GM23338 (cell line): Measurements from ENCODE around the gene SND1.

Experiments used
- CREB1 ChIP-seq: fragments of 250-450 bp; sonication (Bioruptor Pico); IDR thresholded peaks from 2 replicates; pipeline ENCODE4 v1.5.0; 2020; ENCODE audit warnings: low read depth, mild to moderate bottlenecking, moderate library complexity
- CTCF ChIP-seq, 2 experiments: fragments of 200-600 bp in 1 of 2; sonication (generic) in 1 of 2; conservative IDR thresholded peaks; 2 replicates each; pipeline versions ENCODE4 v1.5.1 to v1.6.1; 2016 to 2017; ENCODE audit warnings: antibody characterized with exemption in 2 of 2, low read depth in 2 of 2, mild to moderate bottlenecking in 2 of 2, moderate library complexity in 1 of 2
- ETS1 ChIP-seq: IDR thresholded peaks from 2 replicates; pipeline ENCODE4 v1.6.1; 2016; ENCODE audit warnings: antibody characterized with exemption
- EZH2 ChIP-seq: fragments of 200-600 bp; sonication (generic); IDR thresholded peaks from one replicate; pipeline ENCODE4 v1.8.0; 2017; ENCODE audit warnings: antibody characterized with exemption, mild to moderate bottlenecking, low read depth; ENCODE audit not compliant: unreplicated experiment
- EZH2phosphoT487 ChIP-seq: fragments of 200-600 bp; sonication (generic); IDR thresholded peaks from one replicate; pipeline ENCODE4 v1.8.1; 2018; ENCODE audit warnings: antibody characterized with exemption; ENCODE audit not compliant: unreplicated experiment
- JUNB ChIP-seq: IDR thresholded peaks from one replicate; pipeline ENCODE4 v1.6.1; 2016; ENCODE audit warnings: antibody characterized with exemption; ENCODE audit not compliant: unreplicated experiment
- NANOG ChIP-seq: IDR thresholded peaks from 2 replicates; pipeline ENCODE4 v1.6.1; 2016; ENCODE audit warnings: antibody characterized with exemption, borderline replicate concordance
- POLR2AphosphoS5 ChIP-seq: IDR thresholded peaks from 2 replicates; pipeline ENCODE4 v1.6.1; 2016; ENCODE audit warnings: antibody characterized with exemption, low read depth
- REST ChIP-seq: IDR thresholded peaks from one replicate; pipeline ENCODE4 v1.6.1; 2018; ENCODE audit warnings: antibody characterized with exemption; ENCODE audit not compliant: unreplicated experiment
- ZNF114 ChIP-seq: fragments of 250-450 bp; sonication (Bioruptor Pico); IDR thresholded peaks from 2 replicates; pipeline ENCODE4 v1.5.0; 2020; ENCODE audit warnings: mild to moderate bottlenecking, moderate library complexity
- ZNF331 ChIP-seq: fragments of 250-450 bp; sonication (Bioruptor Pico); IDR thresholded peaks from 2 replicates; pipeline ENCODE4 v1.5.0; 2020; ENCODE audit warnings: low read depth, mild to moderate bottlenecking, moderate library complexity
- ZNF462 ChIP-seq: fragments of 250-450 bp; sonication (Bioruptor Pico); IDR thresholded peaks from 2 replicates; pipeline ENCODE4 v1.5.0; 2020; ENCODE audit warnings: mild to moderate bottlenecking, moderate library complexity

GRCh38 chr7:128031901-128032604 lies 380.1 kb downstream of the SND1 start:
- no peak for TF ChIP-seq REST
- no peak for TF ChIP-seq CTCF (conservative IDR thresholded peaks at IDR 0.05; ENCODE audit: low read depth in 2 of 2)
- no peak for TF ChIP-seq JUNB
- TF ChIP-seq POLR2AphosphoS5 = no peak
- no peak for TF ChIP-seq EZH2
- no peak for TF ChIP-seq ETS1
- TF ChIP-seq ZNF331 (CRISPR knock-in tag) = no peak
- no peak for TF ChIP-seq EZH2phosphoT487
- TF ChIP-seq CREB1 (CRISPR knock-in tag) = no peak; the same call in 1 of the 2 replicates
- no peak for TF ChIP-seq NANOG
- TF ChIP-seq ZNF462 (CRISPR knock-in tag) = no peak
- no peak for TF ChIP-seq ZNF114
